Stimulated activated CD4-positive, alpha-beta T cell treated with anti-CD3 and anti-CD28 coated beads, Interleukin-15, amount 100 ng/mL, for 24 hours (primary cell): ENCODE data around the gene ENOX1.
"Not testable (repeated sequence)": the region's sequence is repeated elsewhere in the genome, so short reads cannot be mapped to it uniquely, and the experiment has no call there.

Experiments
- DNase-seq: peaks from one replicate; pipeline ENCODE4 v3.0.0-alpha.2; 2020

The ENOX1 gene

DNA sequence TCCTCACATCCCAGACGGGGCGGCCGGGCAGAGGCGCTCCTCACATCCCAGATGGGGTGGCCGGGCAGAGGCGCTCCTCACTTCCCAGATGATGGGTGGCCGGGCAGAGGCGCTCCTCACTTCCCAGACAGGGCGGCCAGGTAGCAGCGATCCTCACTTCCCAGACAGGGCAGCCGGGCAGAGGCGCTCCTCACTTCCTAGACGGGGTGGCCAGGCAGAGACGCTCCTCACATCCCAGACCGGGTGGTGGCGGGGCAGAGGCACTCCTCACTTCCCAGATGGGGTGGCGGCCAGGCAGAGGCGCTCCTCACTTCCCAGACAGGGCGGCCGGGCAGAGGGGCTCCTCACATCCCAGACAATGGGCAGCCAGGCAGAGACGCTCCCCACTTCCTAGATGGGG lies 370.4 kb downstream of the ENOX1 start:
- not testable (repeated sequence) for DNase-seq

- not testable (repeated sequence) for DNase-seq
Measured at GRCh38 chr13:43415903-43416391, 370.8 kb downstream of the ENOX1 start.

DNA sequence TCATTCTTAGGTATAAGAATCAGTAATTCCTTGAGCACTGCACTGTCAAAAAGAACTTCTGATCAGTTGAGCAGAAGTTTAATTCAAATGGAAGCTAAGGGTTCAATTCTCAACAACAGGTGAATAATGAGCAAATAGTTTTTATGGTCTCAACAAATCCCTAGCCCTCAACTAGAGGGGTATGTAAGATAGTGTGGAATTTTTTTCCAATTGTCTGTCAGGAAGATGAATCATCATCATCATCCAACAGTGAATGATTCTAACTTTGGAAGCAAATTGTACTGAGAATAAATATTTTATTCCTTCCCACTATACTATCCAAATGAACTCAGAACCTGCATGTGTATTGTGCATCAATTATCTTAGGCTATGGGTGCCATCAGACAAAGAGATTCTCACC lies 372.7 kb downstream of the ENOX1 start:
- no peak for DNase-seq

DNA sequence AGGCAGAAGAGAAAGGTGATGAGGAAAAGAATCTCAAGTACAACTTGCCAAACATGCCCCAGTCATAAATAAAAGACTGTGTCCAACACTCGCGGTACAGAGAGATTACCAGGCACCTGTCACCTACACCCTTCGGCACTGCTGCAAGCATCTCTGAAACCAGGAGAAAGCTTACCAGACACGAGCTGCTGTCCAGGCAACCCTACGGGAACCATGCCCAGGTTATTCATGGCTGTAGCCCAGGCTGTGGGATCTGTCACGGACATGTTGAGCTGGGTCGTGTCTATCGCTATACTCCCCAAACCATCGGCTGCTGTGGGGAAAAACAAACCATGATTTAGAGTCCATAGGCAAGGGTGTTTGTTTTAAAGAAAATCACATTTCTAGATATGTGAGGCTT lies 375.0 kb downstream of the ENOX1 start:
- DNase-seq: no peak

DNA sequence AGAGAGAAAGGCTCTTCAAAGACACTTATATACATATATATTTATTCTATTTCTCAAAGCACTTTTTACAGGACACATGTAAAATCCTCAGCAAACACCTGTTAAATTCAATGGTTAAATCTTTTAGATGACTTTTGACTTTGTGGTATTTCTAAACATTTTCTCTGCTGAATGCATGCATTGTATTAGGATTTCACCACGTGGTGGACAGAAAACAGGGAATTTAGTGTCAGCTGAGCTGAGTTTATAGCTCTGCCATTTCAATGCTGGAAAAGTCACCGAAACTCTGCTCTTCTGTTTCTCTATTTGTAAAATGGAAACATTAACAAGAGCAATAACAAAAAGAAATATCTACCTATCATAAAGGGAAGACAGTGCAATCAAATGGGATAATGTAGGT lies 375.6 kb downstream of the ENOX1 start:
- no peak for DNase-seq

DNA sequence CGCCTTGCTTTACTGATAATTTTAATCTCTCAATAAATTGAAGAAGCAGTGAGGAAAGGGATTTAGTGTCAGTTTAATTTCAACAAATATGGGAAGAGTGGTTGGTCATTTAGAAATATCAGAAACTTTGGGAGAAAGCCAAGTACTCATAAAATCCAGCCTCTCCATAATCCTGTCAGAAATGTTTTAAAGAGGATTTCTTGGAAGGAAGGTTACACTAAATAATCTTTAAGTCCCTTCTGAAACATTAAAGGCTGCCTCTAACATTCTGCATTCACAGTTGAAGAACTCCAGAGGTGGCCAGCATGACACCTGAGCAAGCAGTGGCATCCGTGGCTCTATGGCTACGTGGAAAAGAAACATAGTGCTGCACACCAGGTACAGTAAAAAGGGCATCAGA lies 378.5 kb downstream of the ENOX1 start:
- DNase-seq: no peak

GRCh38 chr13:43407023-43407581 lies 379.7 kb downstream of the ENOX1 start:
- DNase-seq: no peak

DNA sequence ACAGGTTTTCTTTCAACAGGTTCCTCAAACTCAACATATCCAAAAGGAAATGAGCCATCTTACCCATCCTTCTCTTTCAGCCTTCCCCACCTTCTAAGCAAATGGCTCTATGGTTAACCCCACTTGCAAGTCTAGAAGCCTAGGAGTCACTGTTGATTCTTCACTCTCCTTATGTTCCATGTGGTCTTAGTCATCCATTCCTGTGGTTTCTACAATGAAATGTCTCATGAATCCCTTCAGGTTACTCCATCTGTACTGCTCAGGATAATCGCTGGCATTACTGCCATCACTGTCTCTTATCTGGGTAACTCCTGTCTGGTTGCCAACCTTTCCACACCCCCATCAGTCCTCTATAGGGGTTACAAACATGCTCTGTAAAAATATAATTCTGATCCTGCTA lies 381.3 kb downstream of the ENOX1 start:
- DNase-seq: no peak

GRCh38 chr13:43402380-43402779 lies 384.4 kb downstream of the ENOX1 start:
- DNase-seq: no peak

DNA sequence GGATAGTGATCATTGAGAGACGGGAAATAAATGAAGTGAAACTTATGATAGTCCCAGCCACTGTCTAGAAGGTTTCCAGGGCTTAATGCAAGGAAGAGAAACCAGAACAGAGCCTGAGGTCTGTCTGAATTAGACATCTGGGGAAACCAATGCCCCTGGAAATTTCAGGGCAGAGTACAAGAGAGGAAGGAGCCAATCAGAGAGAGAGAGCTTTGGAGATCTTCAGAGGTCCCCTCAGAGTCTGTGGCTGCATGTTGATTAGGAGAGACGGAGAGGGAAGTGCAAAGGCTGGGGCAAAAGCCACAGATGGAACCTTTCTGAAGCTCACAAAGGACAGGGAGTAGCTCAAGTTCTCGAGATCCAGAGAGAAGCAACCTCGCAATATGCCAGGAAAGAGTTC lies 385.4 kb downstream of the ENOX1 start:
- DNase-seq: no peak

GRCh38 chr13:43397111-43397510 lies 389.7 kb downstream of the ENOX1 start:
- no peak for DNase-seq

DNA sequence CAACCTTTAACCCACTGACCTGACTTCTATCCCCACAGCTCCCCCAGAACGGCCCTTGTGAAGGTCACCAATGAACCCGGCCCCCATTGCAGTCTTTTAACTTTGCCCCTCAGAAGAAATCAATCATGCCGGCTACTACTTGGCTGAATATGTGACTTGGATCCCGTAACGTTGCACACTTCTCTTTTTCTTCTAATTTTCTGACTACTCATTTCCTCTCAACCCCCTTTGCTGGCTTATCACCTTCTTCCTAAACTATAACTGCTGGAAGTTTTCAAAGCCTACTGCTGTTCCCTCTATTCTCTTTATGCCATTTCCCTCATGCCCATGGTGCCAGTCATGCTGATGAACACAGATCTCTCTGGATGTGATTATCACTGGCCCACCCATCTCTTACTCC lies 395.7 kb downstream of the ENOX1 start:
- DNase-seq: no peak

DNA sequence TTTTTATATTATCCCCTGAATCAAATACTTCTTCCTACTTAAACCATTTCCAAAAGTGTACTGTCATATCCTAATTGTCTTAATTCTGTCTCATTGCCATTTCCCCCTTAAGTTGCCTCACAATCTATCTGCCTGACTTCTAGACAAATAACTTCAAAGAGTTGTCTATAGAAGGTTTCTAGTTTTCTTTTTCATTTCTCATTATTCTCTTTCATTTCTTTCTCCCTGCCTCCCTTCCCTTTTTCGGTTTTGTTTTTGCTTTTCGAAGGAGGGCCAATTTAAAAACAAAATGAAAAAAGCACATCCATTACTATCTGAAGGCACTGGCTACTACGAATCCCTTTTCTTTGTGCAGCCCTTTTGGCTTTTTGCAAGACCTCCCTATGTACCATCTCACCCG lies 396.2 kb downstream of the ENOX1 start:
- no peak for DNase-seq

GRCh38 chr13:43389983-43390382 lies 396.8 kb downstream of the ENOX1 start:
- no peak for DNase-seq

DNA sequence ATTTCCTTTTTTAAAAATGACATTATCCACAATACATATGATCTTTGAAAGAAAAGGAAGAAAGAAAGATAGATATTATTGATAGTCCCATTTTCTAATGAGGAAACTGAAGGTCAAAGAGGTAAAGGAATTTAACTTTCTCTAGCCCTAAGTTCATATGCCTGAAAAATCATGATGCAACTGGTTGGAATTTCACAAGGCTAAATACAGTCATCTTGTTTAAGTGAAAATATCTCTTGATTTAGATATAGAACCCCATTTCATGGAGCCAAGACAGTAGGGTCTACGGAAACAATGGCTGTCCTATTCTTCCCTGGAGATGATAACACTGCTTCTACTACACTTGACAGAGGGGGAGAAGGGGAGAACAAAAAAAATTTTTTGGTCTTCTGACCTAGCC lies 397.2 kb downstream of the ENOX1 start:
- DNase-seq: no peak

- DNase-seq: no peak
Measured at GRCh38 chr13:43388282-43389034, 398.3 kb downstream of the ENOX1 start.

- DNase-seq: no peak
Measured at GRCh38 chr13:43387880-43388279, 398.9 kb downstream of the ENOX1 start.

DNA sequence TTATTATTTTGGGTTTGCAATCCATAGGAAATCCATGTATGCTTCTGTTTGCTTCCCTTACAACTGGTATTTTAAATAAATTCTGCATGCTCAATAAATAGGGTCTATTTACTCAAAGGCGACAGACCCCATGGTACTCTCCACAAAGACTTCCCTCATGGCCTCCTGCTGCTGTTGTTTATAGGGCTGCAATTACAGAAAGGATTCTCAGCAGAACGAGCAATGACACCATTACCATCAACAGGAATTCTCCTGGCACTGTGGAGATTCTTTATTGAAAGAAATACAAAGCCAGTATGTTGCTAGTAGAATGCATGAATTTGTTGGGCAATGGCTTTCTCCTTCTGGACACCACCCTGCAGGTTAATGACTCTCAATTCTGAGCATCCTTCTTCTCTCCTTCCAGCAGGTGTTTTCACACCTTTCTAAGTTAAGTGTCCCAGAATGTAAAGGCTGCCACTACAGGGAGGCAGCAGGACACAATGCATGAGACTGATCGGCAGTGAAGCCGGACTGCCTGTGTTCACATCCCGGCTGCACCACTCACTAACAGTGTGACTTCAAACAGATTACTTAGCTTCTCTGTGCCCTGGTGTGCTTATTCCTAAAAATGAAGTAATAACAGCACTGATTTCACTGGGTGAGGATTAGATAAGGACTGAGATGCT lies 403.1 kb downstream of the ENOX1 start:
- DNase-seq: no peak

DNA sequence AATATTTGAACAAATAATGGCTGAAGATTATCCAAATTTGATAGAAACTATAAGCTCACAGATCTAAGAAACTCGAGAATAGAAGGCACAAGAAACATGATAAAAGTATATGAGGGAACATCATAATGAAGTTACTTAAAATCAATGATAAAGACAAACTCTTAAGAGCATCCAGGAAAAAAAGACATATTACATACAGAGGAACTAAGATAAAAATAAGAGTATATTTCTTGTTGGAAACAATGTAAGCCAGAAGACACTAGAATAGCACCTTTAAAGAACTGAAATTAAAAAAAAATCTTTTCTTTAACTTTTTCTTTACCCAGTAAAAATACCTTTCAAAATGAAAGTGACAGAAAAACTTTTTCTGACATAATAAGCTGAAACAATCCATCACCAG lies 407.0 kb downstream of the ENOX1 start:
- DNase-seq: no peak

DNA sequence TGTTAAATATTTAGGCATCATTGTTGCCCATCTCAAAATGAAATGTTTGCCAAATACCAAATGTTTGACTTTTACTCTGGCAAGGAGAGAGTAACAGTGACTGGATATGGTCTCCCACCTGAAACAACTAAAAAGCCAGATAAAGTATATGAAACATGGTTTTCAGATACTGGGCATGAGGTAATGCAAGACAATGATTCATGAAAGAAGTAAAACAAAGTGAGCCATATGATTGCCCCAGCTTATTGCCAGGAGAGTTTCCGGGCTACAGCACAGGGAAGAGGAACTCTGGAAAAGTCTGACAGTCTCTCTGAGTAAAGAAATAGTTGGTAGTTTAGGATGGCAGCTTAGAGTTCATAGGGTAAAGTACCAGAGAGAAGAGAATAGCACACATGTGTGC lies 408.8 kb downstream of the ENOX1 start:
- DNase-seq: no peak

GRCh38 chr13:43377149-43377548 lies 409.6 kb downstream of the ENOX1 start:
- DNase-seq: no peak

GRCh38 chr13:43376596-43376995 lies 410.2 kb downstream of the ENOX1 start:
- no peak for DNase-seq

DNA sequence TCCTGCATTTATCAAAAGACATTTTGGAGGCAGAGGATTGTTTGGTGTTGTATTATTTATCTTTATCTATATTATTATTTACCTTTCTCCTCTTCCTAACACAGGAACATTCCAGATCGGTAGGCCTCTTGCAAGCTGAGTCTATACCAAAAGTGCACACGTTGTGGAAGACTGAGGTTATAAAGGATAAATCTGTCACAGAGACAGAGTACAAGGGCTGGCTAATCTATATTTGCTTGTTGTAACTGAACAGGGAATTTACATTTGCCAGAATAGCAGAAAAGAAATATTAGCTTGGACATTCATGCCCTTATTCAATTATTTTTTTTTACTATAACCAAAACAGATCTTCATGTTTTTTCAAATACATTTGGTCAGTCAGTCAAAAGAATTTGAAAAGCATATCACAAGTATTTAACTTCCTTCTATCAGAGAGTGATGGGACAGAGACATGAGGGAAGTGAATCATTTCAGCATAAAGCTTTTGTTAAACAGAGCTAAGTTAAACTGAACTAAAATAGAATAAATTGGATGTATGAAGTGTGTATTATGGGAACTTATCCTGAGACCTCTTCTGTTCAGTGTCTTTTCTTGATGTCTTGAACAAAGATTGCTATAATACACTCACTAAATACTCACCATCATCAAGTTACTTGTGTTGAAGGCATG lies 410.8 kb downstream of the ENOX1 start:
- no peak for DNase-seq

DNA sequence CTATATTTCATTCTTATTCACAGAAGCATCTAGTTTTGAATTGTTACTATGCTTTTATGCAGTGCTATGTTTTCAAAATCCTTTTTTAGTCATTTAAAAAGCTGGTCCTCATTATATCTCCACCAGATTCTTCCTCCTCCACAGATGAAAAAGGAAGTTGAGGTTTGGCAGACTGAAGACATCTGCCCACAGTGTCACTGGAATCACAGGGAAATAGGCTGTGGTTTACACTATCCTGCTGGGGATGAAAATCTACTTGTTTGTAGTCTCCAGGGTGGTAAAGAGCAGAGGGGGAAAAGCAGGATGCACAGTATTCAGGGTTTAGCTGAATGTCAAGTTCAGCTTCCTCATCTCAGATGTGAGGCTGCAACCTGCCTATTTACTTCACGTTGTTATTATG lies 412.2 kb downstream of the ENOX1 start:
- DNase-seq: no peak
